Ectodermal cell (in vitro differentiated cells): Measurements from ENCODE around the gene RAB34.
A peak's percentile ranks its signal among the peaks of the same experiment; 100 is the strongest.

Experiments used
- H3K27ac ChIP-seq: 2 replicates; pipeline ENCODE4 v1.7.0; 2013; ENCODE audit warnings: mild to moderate bottlenecking, low read depth, low read length; ENCODE audit not compliant: insufficient read depth, poor library complexity, severe bottlenecking
- H3K27me3 ChIP-seq: 2 replicates; pipeline ENCODE4 v1.7.0; 2013; ENCODE audit warnings: mild to moderate bottlenecking, low read length; ENCODE audit not compliant: insufficient read depth, control insufficient read depth, poor library complexity, severe bottlenecking
- H3K36me3 ChIP-seq: one replicate; pipeline ENCODE4 v1.7.0; 2013; ENCODE audit warnings: low read length; ENCODE audit not compliant: control insufficient read depth, insufficient read depth
- H3K4me1 ChIP-seq: one replicate; pipeline ENCODE4 v1.7.0; 2013; ENCODE audit warnings: low read length; ENCODE audit not compliant: control insufficient read depth, insufficient read depth
- H3K4me3 ChIP-seq: 2 replicates; pipeline ENCODE4 v1.7.0; 2013; ENCODE audit warnings: low read depth, low read length, control low read depth; ENCODE audit not compliant: insufficient read depth
- H3K9me3 ChIP-seq: 2 replicates; pipeline ENCODE4 v1.7.0; 2013; ENCODE audit warnings: mild to moderate bottlenecking, low read length, moderate library complexity; ENCODE audit not compliant: control insufficient read depth
- WGBS, 2 experiments: methylation state at CpG; one replicate each; pipeline ENCODE4 v1.1.7; 2013; ENCODE audit warnings: missing lambda C conversion rate in 2 of 2; 5-methylcytosine and 5-hydroxymethylcytosine counted together

Gene RAB34

GRCh38 chr17:28669918-28670317, 47.8 kb downstream of the RAB34 start:
- H3K4me3 ChIP-seq = no peak overlapping the region
- peaks cover 6% of the 10 kb centered on the region for H3K4me1 ChIP-seq
- H3K27me3 ChIP-seq = no peaks in the 10 kb centered on the region
- H3K9me3 ChIP-seq = no peaks in the 10 kb centered on the region
- WGBS, 2 experiments = 97 to 100% methylated on average over 1 of the region's 1 CpG
- peaks cover 46% of the 10 kb centered on the region for H3K36me3 ChIP-seq
- H3K27ac ChIP-seq = no peak overlapping the region

GRCh38 chr17:28667870-28668269, 49.8 kb downstream of the RAB34 start:
- 83 to 90% methylated on average over 1 of the region's 1 CpG for WGBS, 2 experiments

GRCh38 chr17:28665994-28666393, 51.7 kb downstream of the RAB34 start:
- peaks cover 10% of the 10 kb centered on the region for H3K36me3 ChIP-seq
- peaks cover 12% of the 10 kb centered on the region for H3K4me1 ChIP-seq
- H3K27me3 ChIP-seq = no peaks in the 10 kb centered on the region
- no peak overlapping the region for H3K4me3 ChIP-seq
- WGBS, 2 experiments = 92 to 93% methylated on average over 2 of the region's 2 CpGs
- H3K9me3 ChIP-seq = no peaks in the 10 kb centered on the region
- peak overlapping the region; percentile 8 for H3K27ac ChIP-seq

More at GRCh38 chr17:28667870-28668269, 49.8 kb downstream of the RAB34 start:
- Histone ChIP-seq H3K36me3 (peaks cover 28% of the 10 kb centered on the region), H3K27ac (peak overlapping the region; percentile 50), H3K9me3 (no peaks in the 10 kb centered on the region), H3K4me3 (no peak overlapping the region), H3K27me3 (no peaks in the 10 kb centered on the region), H3K4me1 (peaks cover 12% of the 10 kb centered on the region)
